GM19035 (cell line): ENCODE data around the gene CALML5.

Experiments
- ATAC-seq: cut with Tn5 transposase; IDR thresholded peaks from one replicate; pipeline ENCODE4 v1.9.1; 2021; ENCODE audit not compliant: unreplicated experiment

Gene CALML5

DNA sequence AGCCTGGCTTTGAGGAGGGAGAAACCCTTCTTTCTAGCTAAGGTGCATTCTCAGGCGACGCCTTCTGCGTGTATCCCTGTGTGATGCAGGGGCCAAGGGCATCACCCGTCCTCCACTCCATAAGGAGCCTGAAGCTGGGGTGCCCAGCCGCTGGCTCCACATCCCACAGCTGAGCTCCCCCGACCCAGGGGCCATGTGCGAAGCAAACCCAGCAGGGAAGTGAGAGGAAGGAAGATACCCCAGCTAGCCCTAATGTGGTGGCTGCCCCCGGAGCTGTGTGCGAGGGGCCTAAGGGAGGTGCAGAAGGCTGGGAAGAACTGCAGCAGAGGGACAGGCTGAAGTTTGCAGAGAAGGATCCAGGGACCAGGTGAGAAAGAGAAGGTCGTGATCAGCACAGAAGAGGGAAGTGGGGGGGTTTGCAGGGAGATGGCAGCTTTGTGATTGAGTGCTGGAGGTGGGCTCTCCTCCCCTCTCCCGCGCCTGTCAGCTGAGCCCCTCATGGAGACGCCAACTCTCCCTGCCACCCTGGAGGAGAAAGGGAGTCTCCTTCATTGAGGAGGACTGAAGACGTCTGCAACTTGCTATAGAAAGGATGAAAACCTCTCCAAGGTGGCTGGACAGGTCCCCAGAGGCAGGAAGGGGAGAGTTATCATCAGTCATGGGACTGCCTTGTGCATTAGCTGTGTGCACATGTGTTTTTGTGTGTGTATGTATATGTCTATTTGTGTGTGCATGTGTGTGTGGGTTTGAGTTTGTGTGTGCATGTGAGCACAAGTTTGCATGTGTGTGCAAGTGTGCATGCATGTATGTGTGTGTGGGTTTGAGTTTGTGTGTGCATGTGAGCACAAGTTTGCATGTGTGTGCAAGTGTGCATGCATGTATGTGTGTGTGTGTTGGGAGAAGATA, 3.5 kb upstream of the CALML5 start:
- no peak for ATAC-seq

DNA sequence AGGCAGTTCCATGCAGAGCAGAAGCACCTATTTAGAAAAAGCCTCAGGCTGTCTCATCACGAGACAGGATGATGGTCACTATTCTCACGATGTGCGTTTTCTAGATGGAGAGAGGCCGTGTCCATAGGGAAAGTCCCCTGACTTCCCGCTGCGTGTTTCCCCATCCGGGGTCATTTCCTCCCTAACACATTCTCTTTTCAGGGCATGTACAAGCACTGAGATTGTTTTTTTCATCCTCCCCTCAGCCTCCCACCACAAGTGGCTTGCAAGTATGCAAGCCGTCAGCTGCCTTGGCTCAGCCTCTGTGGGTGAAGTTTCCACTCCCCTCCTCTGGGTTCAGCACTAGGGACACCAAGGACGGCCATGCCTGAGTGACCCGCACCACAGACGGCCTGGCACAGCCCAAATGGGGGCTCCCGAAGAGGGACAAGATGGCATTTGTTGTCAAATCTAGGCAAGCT, 2.7 kb upstream of the CALML5 start:
- ATAC-seq: no peak

DNA sequence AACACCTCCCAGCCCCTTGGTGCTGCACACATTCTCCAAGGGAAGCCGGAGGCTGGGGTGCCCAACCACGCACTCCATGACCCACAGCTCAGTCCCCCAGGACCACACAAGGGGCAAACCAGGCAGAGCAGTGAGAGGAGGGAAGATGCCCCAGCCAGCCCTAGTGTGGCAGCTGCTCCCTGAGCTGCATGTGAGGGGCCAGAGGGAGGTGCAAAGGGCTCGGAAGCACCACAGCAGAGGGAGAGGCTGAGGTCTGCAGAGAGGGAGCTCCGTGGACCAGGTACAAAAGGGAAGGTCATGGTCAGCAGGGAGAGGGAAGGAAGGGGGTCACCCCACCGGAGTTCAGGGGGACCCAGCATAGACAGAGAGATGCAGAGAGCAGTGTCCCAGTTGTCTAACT, 1.5 kb upstream of the CALML5 start:
- ATAC-seq: no peak

DNA sequence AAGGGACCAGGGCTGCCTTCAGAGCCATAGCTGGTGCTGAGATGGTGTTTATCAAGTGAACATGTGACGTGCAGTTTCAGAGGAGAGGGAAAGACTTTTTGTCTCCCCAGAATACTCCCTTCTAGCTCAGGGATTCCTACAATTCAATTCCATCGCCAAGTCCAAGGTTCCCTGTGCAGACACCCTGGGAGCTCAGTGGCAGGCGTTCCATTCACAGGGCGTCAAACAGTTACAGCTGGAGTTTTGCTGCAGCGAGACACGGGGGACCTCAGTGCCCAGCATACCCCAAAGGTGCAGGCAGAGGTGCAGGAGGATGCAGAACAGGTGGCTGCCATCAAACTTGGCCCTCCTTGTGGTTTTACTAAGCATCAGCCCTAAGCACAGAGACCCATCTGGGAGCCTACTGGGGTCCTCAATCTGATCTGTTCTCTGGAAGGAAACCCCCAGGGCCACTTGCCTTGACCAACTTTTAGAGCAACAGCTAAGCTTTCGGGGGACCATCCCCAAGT, 846 bp upstream of the CALML5 start:
- no peak for ATAC-seq

DNA sequence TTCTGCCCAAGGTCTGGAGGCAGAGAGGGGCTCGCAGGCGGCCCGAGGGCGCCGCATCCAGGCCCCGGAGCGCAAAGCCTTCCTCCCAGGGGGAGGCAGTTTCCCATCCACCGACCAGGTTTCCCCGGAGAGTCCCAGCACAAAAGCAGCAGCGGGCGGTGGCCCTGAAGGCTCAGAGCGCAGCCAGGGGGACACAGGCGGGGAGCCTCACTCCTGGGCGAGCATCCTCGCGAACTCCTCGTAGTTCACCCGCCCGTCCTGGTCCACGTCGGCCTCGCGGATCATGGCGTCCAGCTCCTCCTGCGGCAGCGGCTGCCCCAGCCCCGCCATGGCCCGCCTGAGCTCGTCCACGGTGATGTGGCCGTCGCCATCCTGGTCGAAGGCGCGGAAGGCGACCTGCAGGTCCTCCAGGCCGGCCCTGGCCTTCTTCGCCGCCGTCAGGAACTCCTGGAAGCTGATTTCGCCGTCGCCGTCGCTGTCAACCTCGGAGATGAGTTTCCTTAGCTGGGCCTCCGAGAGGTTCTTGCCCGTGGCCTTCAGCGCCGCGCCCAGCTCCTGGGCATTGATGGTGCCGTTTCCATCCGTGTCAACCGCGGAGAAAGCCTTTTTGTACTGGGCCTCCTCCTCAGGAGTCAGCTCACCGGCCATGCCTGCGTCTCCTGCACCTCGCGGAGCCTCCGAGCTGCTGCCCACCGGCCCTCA, 428 bp downstream of the CALML5 start:
- no peak for ATAC-seq

DNA sequence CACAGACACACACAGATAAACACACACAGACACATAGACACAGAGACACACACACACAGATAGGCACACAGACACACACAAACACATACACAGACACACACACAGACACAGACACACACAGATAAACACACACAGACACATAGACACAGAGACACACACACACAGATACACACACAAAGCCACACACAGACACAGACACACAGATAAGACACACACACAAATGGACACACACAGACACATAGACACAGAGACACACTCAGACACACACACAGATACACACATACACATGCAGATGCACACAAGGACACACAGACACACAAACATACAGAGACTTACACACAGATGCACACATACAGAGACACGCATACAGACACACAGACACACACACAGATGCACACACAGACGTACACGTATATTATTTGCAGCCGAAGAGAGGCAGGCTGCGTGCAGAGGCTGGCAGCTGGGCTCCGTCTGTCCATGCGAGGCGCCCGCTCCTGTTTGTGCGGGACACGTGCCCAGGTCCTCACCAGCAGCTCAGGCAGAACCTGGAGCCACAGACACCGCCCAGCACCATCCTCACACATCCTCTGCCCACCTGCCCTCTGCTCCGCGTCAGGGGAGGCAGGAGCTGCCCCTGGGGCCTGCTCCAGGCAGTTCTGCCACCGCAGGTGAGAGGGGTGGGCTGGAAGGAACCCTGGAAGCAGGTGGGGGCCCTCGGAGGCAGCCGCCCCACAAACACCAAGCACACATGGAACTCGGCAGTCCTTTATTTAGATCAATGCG, 1.2 kb downstream of the CALML5 start:
- no peak for ATAC-seq

DNA sequence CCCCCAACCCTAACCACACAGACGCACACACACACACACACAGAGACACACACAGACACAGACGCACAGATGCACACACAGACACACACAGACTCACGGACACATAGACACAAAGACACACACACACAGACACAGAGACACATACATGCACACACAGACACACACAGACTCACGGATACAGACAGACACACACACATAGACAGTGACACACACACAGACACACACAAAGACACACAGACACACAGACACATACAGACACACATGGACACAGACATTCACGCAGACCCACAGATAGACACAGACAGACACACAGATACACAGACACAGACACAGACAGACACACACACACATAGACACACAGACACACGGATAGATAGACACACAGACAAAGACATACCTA, 2.1 kb downstream of the CALML5 start:
- ATAC-seq: no peak

DNA sequence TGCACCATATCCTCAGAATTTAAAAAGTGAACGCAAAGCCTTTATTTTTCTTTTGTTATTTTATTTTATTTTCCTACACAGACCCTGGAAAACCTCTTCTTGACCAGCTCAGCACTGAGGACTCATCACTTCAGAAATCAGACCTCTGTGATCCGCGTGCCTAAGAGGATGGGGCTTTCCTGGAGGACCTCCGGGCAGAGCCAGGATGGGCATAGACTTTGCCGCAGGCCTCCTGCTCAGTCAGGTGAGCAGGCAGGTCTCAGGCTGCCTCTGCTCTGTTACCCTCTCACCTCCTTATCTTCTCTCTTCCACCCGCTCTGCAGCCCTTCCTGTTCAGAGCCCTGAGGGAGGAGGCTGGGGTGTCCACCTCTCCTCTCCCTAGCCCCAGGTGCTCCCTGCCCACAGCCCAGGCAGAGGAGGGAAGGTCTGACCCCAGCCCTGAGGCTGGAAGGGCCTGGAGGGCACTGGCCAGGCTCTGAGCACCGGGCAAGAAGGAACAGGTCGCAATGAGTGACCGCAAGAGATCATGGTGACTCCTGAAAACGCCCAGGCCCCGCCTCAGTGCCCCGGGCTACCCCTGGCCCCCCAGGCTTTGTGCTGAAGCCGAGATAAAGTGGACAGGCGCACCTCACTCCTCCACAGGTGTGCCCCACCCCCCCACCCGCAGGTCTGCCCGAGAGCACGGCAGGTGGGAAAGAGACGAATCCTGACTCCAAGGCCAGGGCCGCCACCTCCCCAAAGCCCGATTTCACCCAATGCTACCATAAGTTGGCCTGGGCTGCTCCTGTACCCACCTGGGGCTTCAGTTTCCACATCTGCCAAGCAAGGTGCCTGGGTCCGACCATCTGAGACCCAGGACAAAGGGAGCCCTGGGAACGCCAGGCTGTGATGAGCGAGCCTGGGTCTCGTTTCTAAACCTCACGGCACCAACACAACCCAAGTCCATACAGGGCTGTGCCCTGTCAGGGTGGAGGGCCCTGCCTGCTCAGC, 2.8 kb downstream of the CALML5 start:
- no peak for ATAC-seq

DNA sequence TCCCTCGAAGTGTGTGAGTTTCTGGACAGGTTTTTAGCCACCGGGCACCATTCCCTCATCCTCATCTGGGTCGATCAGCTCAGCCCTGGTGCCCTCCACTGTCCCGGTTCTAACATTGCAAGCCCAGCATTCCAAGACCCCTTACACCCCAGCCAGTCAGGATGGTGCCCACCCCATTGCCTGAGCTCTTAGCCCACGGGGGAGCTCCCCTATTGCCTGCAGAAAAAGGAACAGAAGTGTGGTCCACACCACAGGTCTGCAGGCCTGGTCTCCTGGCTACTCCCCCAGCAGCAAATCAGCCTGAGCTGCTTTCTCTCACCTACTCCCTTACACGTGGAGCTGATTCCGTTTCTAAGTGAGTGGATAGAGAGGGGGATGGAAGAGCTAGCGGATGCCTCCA, 4.8 kb downstream of the CALML5 start:
- ATAC-seq: no peak

DNA sequence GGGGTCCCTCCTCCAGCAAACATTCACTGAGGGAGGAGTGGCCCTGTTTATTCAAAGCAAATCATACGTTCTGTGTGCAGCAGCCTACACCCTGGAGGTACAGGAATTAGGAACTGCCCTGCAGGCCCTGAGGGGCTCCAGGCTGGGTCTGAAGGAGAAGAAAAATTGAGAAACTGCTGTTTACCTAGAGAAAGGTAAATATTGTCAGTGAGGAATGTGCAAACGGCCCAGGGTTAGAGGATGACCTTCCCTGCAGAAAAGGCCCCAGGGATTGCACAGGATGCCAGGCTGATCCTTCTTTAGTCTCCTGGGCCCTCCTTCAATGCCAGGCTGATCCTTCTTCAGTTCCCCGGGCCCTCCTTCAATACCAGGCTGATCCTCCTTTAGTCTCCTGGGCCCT, 5.7 kb downstream of the CALML5 start:
- no peak for ATAC-seq

DNA sequence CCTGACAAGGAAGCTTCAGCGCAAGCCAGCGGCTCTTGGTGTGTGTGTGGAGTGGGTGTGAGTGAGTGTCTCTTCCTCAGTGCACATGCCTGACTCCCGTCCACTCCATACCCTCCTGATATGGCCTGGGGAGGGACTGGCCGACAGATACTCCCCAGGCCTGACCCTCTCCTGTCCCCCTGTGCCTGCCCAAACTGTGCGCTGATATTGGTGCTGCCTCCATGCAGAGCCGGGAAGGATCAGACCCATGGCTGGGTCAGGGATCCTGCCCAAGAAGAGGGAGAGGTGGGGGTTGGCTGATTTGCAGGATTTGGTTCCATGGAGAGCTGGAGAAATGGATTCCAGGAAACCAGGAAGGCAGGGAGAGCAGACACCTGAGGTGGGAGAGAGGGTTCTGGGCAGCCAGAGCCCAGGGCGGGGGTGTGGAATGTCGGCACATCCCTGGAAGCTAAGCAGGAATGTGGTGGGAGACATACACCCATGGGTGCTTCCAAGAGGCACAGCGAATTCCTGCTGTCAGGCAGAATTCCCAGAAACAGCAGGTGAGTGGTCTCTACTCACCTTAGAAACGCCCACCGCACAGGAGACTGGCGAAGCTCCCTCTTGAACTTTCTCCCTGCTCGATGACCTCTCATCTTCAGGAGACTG, 6.3 kb downstream of the CALML5 start:
- ATAC-seq: no peak

DNA sequence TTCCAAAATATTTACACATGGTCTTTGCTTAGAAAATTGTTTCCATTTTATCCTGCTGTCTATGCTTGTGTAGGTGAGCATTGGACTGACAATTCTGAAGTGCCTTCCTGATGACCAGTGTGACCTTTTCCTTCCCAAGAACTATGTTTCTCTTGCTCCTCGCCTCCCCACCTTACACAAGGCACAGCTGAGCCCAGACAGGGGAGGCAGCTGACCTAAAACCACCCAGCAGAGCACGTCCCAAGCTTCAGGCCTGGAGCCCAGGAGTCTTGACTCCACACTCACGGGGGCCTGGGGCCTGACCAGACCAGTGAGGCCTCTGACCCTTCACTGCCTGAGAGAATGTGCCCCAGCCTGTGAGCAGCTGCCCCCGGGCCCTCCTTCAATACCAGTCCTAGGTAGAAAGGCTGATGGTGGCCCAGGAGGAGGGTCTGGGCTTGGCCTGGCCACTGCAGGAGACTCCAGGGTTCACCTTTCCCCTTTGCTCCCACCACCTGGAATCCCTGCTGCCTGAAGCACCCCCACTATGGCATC, 7.0 kb downstream of the CALML5 start:
- no peak for ATAC-seq

DNA sequence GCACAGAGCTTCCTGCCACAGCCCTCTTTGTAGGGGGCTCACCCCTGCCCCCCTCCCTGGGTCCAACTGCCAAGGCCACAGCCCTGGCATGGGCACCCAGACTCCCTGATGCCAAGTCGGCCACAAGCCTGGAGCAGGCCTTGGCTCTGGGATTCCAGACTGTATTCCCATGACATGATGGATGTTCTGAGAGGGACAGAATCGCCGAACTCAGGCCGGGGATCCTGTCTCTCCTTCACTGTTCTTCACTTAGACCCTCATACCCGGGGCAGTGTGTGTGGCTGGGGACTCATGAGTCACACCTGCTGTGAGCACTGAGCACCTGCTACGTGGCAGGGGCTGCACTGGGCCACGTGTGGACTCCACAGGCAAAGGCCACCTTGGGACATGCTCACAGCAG, 7.9 kb downstream of the CALML5 start:
- ATAC-seq: no peak

DNA sequence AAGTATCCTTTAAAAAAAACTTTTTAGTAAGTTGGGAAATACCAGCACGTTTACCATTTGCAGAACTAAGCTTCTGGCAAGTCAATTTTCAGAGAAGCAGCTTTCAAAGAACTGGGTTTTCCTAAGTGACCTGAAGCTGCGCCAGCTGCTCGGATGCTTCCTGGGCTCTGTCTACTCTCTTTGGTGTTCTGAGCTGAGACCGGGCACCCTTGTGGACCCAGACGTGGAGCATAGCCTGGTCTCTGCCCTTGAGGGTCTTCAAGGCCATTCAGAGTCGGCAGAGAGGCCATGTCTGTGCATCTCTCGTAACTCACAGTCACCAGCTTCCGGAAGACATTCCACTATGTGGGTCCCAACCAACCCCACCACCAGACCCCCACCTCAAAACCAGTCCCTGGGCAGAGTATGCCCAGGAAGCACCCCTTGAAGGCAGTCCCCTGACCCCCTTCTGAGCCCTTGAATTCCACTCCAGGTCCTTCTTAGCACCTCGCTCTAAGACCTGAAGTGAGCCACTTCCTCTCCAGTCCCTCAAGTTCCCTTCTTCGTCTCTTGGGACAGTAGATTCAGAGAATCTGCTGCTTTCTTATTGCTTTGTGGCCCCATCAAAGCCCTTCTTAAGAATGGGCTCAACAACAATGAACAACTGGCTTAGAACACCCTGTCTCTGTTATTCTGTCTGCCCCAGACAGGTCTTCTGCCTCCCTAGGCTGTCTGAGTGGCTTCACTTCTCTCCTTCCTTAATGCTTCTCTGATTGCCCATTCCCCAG, 8.5 kb downstream of the CALML5 start:
- no peak for ATAC-seq

DNA sequence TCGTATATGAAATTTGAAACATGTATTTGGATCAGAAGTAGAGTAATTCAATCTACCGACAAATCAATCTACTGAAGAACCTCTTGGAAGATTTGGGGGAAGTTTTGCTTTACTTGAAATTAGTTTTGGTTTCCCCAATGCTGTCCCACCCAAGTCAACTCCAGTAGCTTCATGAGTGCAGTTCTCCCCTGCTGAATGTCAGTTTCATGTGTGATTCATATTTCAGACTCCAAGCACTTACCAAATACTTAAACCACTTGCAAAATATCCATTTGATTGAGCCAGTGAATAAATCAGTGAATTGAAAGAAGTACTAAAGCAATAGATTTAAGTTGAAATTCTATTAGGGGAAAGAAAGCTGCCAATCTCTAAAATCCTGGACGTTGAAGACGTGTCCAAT, 9.3 kb downstream of the CALML5 start:
- no peak for ATAC-seq

DNA sequence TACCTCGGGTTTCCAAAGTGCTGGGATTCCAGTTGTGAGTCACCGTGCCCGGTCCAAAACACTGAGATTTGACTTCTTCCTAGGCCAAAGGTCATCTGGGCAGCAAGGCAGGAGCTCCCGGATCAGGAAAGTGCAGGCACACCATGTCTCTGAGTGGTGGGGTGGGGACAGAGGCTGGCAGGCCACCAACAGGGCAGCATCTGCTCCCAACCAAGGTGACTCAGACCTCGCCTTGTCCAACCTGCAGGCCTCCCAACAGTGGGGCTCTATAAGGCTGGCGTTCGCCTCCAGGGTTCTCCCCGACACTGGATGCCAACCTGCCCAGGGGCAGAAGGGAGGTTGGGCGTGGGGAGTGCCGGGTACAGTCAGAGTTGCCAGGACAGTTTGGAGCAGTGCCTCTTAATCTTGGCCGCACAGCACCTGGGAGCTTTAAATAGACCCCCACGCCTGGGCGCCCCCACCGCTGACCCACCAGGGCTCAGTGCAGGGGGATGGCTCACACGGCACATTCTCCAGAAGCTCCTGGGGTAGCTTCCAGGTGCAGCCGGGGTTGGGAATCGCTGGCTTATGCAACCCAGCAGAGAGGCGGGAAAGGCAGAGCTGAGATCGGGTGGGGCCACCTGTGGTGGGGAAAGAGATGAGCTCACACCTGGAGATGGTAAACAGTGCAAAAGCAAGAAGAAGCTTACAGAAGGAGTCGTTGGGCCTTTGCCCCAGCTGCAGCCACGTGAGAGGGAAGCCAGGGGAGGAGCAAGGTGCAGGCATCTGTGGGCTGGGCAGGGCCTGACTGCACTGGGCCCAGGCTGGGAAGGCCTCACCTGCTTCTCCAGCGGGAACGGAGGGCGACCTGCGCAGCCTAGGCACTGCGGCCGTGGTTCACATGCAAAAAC, 10.9 kb downstream of the CALML5 start:
- no peak for ATAC-seq

DNA sequence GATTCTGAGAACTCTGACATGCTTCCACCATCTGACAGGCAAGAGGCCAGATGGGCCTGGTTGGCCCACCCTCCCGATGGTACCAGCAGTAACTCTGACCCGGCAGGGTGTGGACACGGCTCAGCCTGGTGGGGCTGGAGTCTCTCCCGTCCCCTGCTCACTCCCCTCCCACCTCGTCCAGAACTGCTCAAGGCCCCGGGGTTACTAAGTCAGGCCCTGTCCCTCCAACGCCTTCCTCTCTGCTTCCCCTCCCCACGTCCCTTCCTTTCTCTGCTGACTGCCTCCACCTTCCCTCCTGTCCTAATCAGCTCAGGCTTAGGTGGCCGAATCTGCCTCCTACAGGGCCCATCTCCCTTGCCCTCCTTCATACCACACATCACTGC, 12.5 kb downstream of the CALML5 start:
- ATAC-seq: no peak
